K562 (cell line): ENCODE data around the gene HEXD. TPM values are rescaled to one million over a fixed set of nuclear protein-coding genes. Genes with fewer than 3 reads are reported as not detected.

Experiments
- ARID3A ChIP-seq: IDR thresholded peaks from 2 replicates; pipeline ENCODE4 v1.6.1; 2012; ENCODE audit warnings: low read depth, low read length, improper control_type of control experiment, borderline replicate concordance
- ATF7 ChIP-seq: fragments of 450-650 bp; IDR thresholded peaks from 2 replicates; pipeline ENCODE4 v1.7.1; 2014; ENCODE audit warnings: mild to moderate bottlenecking, moderate library complexity
- BHLHE40 ChIP-seq: IDR thresholded peaks from 2 replicates; pipeline ENCODE4 v1.6.1; 2011; ENCODE audit warnings: low read length, improper control_type of control experiment
- E2F1 ChIP-seq: sonication (generic); formaldehyde crosslinking; IDR thresholded peaks from 2 replicates; pipeline ENCODE4 v1.8.1; 2023; ENCODE audit warnings: mild to moderate bottlenecking, missing genetic modification reagents, moderate library complexity
- ETS2 ChIP-seq: IDR thresholded peaks from 2 replicates; pipeline ENCODE4 v1.6.1; 2016; ENCODE audit warnings: borderline replicate concordance, missing genetic modification characterization, mild to moderate bottlenecking, moderate library complexity, missing compliant biosample characterization; ENCODE audit not compliant: poor library complexity, severe bottlenecking
- HMGN3 ChIP-seq: IDR thresholded peaks from 2 replicates; pipeline ENCODE4 v1.6.1; 2011; ENCODE audit warnings: borderline replicate concordance, low read depth, mild to moderate bottlenecking, mixed read lengths, low read length; ENCODE audit not compliant: insufficient read length; ENCODE audit errors: extremely low read depth
- HNRNPLL ChIP-seq: fragments of 200-400 bp; formaldehyde crosslinking; IDR thresholded peaks from 2 replicates; pipeline ENCODE4 v1.6.1; 2017; ENCODE audit warnings: low read length, low read depth, mild to moderate bottlenecking; ENCODE audit not compliant: poor library complexity, severe bottlenecking
- KLF16 ChIP-seq: IDR thresholded peaks from 2 replicates; pipeline ENCODE4 v1.6.1; 2016; ENCODE audit warnings: antibody characterized with exemption
- MEIS2 ChIP-seq: fragments of 450-650 bp; IDR thresholded peaks from 2 replicates; pipeline ENCODE4 v1.6.1; 2014; ENCODE audit warnings: mild to moderate bottlenecking; ENCODE audit not compliant: partially characterized antibody
- SAP30 ChIP-seq: fragments of 200-600 bp; sonication (generic); IDR thresholded peaks from 2 replicates; pipeline ENCODE4 v1.6.1; 2012; ENCODE audit warnings: borderline replicate concordance, low read depth, mild to moderate bottlenecking, moderate library complexity, low read length, control low read depth, inconsistent platforms; ENCODE audit not compliant: insufficient read depth, poor library complexity, severe bottlenecking
- SIX5 ChIP-seq, 2 experiments: IDR thresholded peaks; 2 replicates each; pipeline ENCODE4 v1.6.1; 2011; ENCODE audit warnings: low read length in 2 of 2, borderline replicate concordance in 1 of 2, low read depth in 1 of 2, mild to moderate bottlenecking in 1 of 2, moderate library complexity in 1 of 2; ENCODE audit not compliant: insufficient read depth in 1 of 2
- SMARCE1 ChIP-seq: fragments of 450-650 bp; IDR thresholded peaks from 2 replicates; pipeline ENCODE4 v1.7.1; 2016; ENCODE audit warnings: mild to moderate bottlenecking
- TAF1 ChIP-seq: IDR thresholded peaks from 2 replicates; pipeline ENCODE4 v1.6.1; 2011; ENCODE audit warnings: mild to moderate bottlenecking, low read length, moderate library complexity; ENCODE audit not compliant: insufficient read depth, control insufficient read depth, severe bottlenecking; ENCODE audit errors: extremely low read depth
- TFAP4 ChIP-seq: sonication (generic); formaldehyde crosslinking; IDR thresholded peaks from 2 replicates; pipeline ENCODE4 v1.8.0; 2022; ENCODE audit warnings: missing genetic modification reagents, mild to moderate bottlenecking, moderate library complexity, borderline replicate concordance
- U2AF1 ChIP-seq: fragments of 200-400 bp; formaldehyde crosslinking; optimal IDR thresholded peaks from 2 replicates; pipeline ENCODE3; 2017; ENCODE audit warnings: mild to moderate bottlenecking, low read depth, low read length, moderate library complexity
- ZNF232 ChIP-seq: sonication (generic); formaldehyde crosslinking; IDR thresholded peaks from 2 replicates; pipeline ENCODE4 v1.8.0; 2022; ENCODE audit warnings: mild to moderate bottlenecking, missing genetic modification reagents
- ZNF717 ChIP-seq: fragments of 250-450 bp; sonication (Bioruptor Pico); IDR thresholded peaks from 2 replicates; pipeline ENCODE4 v1.5.0; 2021
- polyA plus RNA-seq, 8 experiments: library from polyadenylated mRNA; depleted of rRNA in 4 of 8; stranded (reverse) in 5 of 8; unstranded in 3 of 8; fragments of >200 nt; fragmentation: Nextera tagmentation in 2 of 8; fragmentation: Illumina TruSeq in 1 of 8; extraction: Ambion mirVana in 2 of 8; extraction: Trizol in 1 of 8; gene quantifications; 2 replicates each; pipeline versions ENCODE4 v1.2.1 to v1.2.3, GENCODE V29; 2011 to 2014; ENCODE audit warnings: inconsistent platforms in 1 of 8, missing spikeins in 1 of 8
- total RNA-seq, 7 experiments: library from RNA; depleted of rRNA in 6 of 7; stranded (reverse); fragments of >200 nt in 6 of 7; fragmentation: Illumina TruSeq in 2 of 7; extraction: Trizol in 2 of 7; gene quantifications; 2 replicates each; pipeline versions ENCODE4 v1.2.1 to v1.2.3, GENCODE V29; 2011 to 2021; ENCODE audit warnings: low replicate concordance in 1 of 7
- TF ChIP-seq, protein P1 (sequence below): sonication (generic); formaldehyde crosslinking; IDR thresholded peaks from 2 replicates; pipeline ENCODE4 v1.9.0; 2022; ENCODE audit warnings: mild to moderate bottlenecking, missing genetic modification reagents
- TF ChIP-seq, protein P2 (sequence below): fragments of 250-450 bp; sonication (Bioruptor Pico); IDR thresholded peaks from 2 replicates; pipeline ENCODE4 v1.8.0; 2021; ENCODE audit warnings: mild to moderate bottlenecking, moderate library complexity

HEXD gene
- total and polyA plus RNA-seq, 9 of the 15 experiments (the other 6 are each of a cell fraction or from before 2014, with no cell fraction given), result 1.0 to 25.3 (median 10.0) TPM

DNA sequence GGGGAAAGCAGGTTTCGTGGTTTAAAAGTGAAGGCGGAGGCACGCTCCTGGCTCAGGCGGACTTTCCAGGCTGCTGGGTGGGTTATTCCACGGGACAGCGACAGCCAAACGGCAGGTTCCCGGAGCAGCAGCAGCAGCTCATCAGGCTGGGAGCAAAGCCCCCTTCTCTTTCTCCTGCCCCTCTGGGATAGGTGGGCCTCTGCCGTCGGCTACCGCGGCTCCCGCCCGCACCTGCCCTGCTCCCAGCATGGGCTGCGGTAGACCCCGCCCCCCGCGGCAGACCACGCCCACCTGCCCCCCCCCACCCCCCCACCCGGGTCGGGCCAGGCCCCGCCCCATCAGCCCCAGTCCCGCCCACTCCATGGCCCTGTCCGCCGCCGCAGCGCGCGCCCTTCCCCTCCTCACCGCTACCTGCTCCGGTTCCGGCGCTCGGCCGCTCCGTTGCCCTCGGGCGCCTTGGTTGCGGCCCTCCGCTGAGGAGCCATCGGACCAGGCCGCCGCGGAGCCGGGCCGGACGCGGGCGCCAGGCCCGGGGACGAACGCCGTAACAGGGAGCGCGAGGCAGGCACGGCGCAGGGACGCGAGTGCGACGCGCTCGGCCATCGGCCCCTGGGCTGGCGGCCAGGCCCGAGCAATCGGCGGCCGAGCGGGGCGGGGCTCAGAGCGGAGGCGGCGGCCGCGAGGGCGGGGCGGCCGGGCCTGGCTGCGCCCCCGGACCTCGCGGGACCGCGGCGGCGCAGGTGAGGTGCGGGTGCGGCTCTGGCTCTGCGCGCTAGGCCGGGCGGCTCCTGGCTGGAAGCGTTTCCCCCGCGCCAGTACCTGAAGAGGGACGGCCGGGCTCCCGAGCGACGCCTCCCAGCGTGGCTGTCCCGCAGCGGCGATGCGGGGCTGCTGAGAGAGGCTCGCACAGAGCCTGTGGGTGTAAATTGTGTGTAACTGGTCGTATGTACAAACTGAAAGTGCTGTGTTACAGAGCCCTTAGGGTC, at the start of gene HEXD, which contains the start of gene OGFOD3 (continued):
- no peak for TF ChIP-seq ARID3A
- peak; percentile 35 for TF ChIP-seq HNRNPLL
- peak; percentile 88; the same call in 1 of the 2 replicates for TF ChIP-seq E2F1
- TF ChIP-seq MEIS2, result no peak
- peak; percentile 94 for TF ChIP-seq HMGN3
- TF ChIP-seq KLF16, result no peak
- TF ChIP-seq ZNF717, result no peak
- TF ChIP-seq SMARCE1, result no peak
- TF ChIP-seq SAP30, result peak; percentile 76
- TF ChIP-seq U2AF1, result peak; percentile 81
- TF ChIP-seq ZNF232 (CRISPR knock-in tag), result no peak
- no peak for TF ChIP-seq SIX5 (IDR thresholded peaks at IDR 0.05; ENCODE audit: borderline replicate concordance in 1 of 2, insufficient read depth in 1 of 2, low read depth in 1 of 2, low read length in 2 of 2)
- TF ChIP-seq, protein P1, sequence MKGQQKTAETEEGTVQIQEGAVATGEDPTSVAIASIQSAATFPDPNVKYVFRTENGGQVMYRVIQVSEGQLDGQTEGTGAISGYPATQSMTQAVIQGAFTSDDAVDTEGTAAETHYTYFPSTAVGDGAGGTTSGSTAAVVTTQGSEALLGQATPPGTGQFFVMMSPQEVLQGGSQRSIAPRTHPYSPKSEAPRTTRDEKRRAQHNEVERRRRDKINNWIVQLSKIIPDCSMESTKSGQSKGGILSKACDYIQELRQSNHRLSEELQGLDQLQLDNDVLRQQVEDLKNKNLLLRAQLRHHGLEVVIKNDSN (CRISPR knock-in tag), result no peak
- TF ChIP-seq TFAP4, result peak; percentile 38; the same call in 1 of the 2 replicates
- peak; percentile 75 for TF ChIP-seq TAF1
- no peak for TF ChIP-seq ETS2
- TF ChIP-seq, protein P2, sequence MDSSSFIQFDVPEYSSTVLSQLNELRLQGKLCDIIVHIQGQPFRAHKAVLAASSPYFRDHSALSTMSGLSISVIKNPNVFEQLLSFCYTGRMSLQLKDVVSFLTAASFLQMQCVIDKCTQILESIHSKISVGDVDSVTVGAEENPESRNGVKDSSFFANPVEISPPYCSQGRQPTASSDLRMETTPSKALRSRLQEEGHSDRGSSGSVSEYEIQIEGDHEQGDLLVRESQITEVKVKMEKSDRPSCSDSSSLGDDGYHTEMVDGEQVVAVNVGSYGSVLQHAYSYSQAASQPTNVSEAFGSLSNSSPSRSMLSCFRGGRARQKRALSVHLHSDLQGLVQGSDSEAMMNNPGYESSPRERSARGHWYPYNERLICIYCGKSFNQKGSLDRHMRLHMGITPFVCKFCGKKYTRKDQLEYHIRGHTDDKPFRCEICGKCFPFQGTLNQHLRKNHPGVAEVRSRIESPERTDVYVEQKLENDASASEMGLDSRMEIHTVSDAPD, result no peak
- peak; percentile 56; the same call in 1 of the 2 replicates for TF ChIP-seq ATF7
- peak; percentile 47; the same call in 1 of the 2 replicates for TF ChIP-seq BHLHE40
